ENCODE results near the gene EPHA6. TPM values are rescaled to one million over a fixed set of nuclear protein-coding genes. Genes with fewer than 3 reads are reported as not detected.

The EPHA6 gene
- total RNA-seq, 1 experiment from 2014 or later: 0.61 TPM

GRCh38 chr3:97291901-97292300 lies 477.5 kb downstream of the EPHA6 start:
- Histone ChIP-seq H4K91ac (ENCODE audit: insufficient read length, low read depth, low read length) (no peak overlapping the region), H2AFZ (ENCODE audit: low read length) (no peak overlapping the region), H3K4me1 (ENCODE audit: insufficient read depth, low read length) (no peaks in the 10 kb centered on the region), H2BK5ac (ENCODE audit: insufficient read length, low read length) (no peak overlapping the region), H3T11ph (ENCODE audit: low read length) (no peak overlapping the region), H2BK20ac (ENCODE audit: low read depth, low read length, poor library complexity, severe bottlenecking) (no peak overlapping the region), H2BK12ac (ENCODE audit: insufficient read length, low read depth, low read length) (no peak overlapping the region), H2BK120ac (ENCODE audit: low read depth, low read length, poor library complexity, severe bottlenecking) (no peak overlapping the region), H4K5ac (ENCODE audit: insufficient read length, low read depth, low read length) (no peak overlapping the region), H4K20me1 (ENCODE audit: control insufficient read depth, insufficient read depth, insufficient read length) (no peaks in the 10 kb centered on the region), H4K8ac (replicated peaks; ENCODE audit: insufficient read length, low read depth, low read length) (no peak overlapping the region), H2BK15ac (ENCODE audit: low read depth, low read length) (no peak overlapping the region), H3K23me2 (ENCODE audit: insufficient read length, low read depth, low read length, poor library complexity, severe bottlenecking) (no peaks in the 10 kb centered on the region), H3K14ac (ENCODE audit: insufficient read depth, low read length) (0 out of 2 replicates have a peak overlapping the region, but pooled peaks have one; percentile 24), H3K79me1 (ENCODE audit: insufficient read depth, low read depth, low read length, poor library complexity, severe bottlenecking) (no peaks in the 10 kb centered on the region), H3K27me3 (ENCODE audit: insufficient read depth, low read length) (no peaks in the 10 kb centered on the region), H3K18ac (ENCODE audit: insufficient read length, low read depth, low read length) (no peak overlapping the region), H3K4ac (ENCODE audit: low read depth, low read length) (no peak overlapping the region), H3K23ac (ENCODE audit: insufficient read length, low read depth, low read length) (no peak overlapping the region), H3K9me3 (ENCODE audit: control insufficient read depth, low read depth, low read length) (peaks cover 5% of the 10 kb centered on the region), H3K4me2 (ENCODE audit: insufficient read depth, insufficient read length, low read length) (no peak overlapping the region), H3K56ac (ENCODE audit: insufficient read length, low read depth, low read length) (no peak overlapping the region), H3K9ac (ENCODE audit: extremely low read depth, insufficient read length, low read length) (no peak overlapping the region), H3K27ac (ENCODE audit: insufficient read length, low read depth, low read length) (no peak overlapping the region), H2AK5ac (ENCODE audit: insufficient read length, low read length) (no peak overlapping the region), H3K79me2 (ENCODE audit: insufficient read depth, low read length) (no peaks in the 10 kb centered on the region)
- peaks cover 23 to 24% of the 10 kb centered on the region in 2 experiments for H3K9me3 Mint-ChIP-seq
- no CpG with 5 or more reads among the region's 13 CpGs for WGBS (ENCODE audit: extremely low coverage, insufficient read length, low lambda C conversion rate)
- peaks cover 0 to 41% (median 20%) of the 10 kb centered on the region in 3 experiments; a peak in 6 of 7 replicates for H3K36me3 Mint-ChIP-seq (ENCODE audit: insufficient read depth in 1 of 3, low read depth in 3 of 3)
- H3K4me1 Mint-ChIP-seq: peaks cover 2 to 5% of the 10 kb centered on the region in 2 experiments; a peak in 2 of 4 replicates
- no peak overlapping the region for H3K4me3 Mint-ChIP-seq
- no peak for DNase-seq
- H3K27me3 Mint-ChIP-seq (ENCODE audit: low read depth): no peaks in the 10 kb centered on the region; the same call in 1 of the 2 replicates
- H3K27ac Mint-ChIP-seq: no peak overlapping the region; a peak in 1 of 7 replicates
- TF ChIP-seq CTCF (conservative IDR thresholded peaks at IDR 0.05): no peak
